ENCODE results near the gene BTBD9.

GRCh38 chr6:38554700-38555413 lies 84.9 kb downstream of the BTBD9 start:
- no peak for TF ChIP-seq EZH2 (IDR thresholded peaks at IDR 0.05)
- TF ChIP-seq POLR2AphosphoS5 (IDR thresholded peaks at IDR 0.05; ENCODE audit: borderline replicate concordance, low read depth, low read length) = no peak
